GM23338 (cell line): ENCODE measurements around the gene LMO7. TPM values are rescaled to one million over a fixed set of nuclear protein-coding genes. Genes with fewer than 3 reads are reported as not detected.

Source experiments
- ATAC-seq: fragments of 200-7000 bp; cut with Tn5 transposase; 3 replicates; pipeline ENCODE4 v1.9.1; 2020
- DNase-seq: peaks from one replicate; pipeline ENCODE4 v3.0.0-alpha.2; 2015; ENCODE audit warnings: low spot score
- H2AFZ ChIP-seq: fragments of 200-600 bp; sonication (generic); 2 replicates; pipeline ENCODE4 v1.8.0; 2016; ENCODE audit warnings: antibody characterized with exemption, mild to moderate bottlenecking, moderate library complexity
- H3F3A ChIP-seq: fragments of 200-600 bp; sonication (generic); replicated peaks from 2 replicates; pipeline ENCODE4 v1.8.0; 2017; ENCODE audit warnings: antibody characterized with exemption, mixed run types, low read depth
- H3K27ac ChIP-seq: fragments of 200-600 bp; sonication (generic); 2 replicates; pipeline ENCODE4 v1.6.1; 2016; ENCODE audit warnings: low read depth
- H3K27me3 ChIP-seq: fragments of 200-600 bp; sonication (generic); 2 replicates; pipeline ENCODE4 v1.8.0; 2016; ENCODE audit warnings: mild to moderate bottlenecking, mixed run types, moderate library complexity; ENCODE audit not compliant: insufficient read depth
- H3K36me3 ChIP-seq: fragments of 200-600 bp; sonication (generic); 2 replicates; pipeline ENCODE4 v1.8.0; 2016; ENCODE audit warnings: mild to moderate bottlenecking; ENCODE audit not compliant: insufficient read depth
- H3K4me1 ChIP-seq: fragments of 200-600 bp; sonication (generic); 2 replicates; pipeline ENCODE4 v1.8.0; 2016; ENCODE audit warnings: mild to moderate bottlenecking, moderate library complexity; ENCODE audit not compliant: insufficient read depth
- H3K4me2 ChIP-seq: fragments of 200-600 bp; sonication (generic); 2 replicates; pipeline ENCODE4 v1.7.1; 2017; ENCODE audit warnings: mixed run types
- H3K4me3 ChIP-seq: fragments of 200-600 bp; sonication (generic); 2 replicates; pipeline ENCODE4 v1.6.1; 2016; ENCODE audit warnings: mixed run types
- H3K79me2 ChIP-seq: fragments of 200-600 bp; sonication (generic); replicated peaks from 2 replicates; pipeline ENCODE4 v1.8.0; 2017; ENCODE audit warnings: mild to moderate bottlenecking; ENCODE audit not compliant: insufficient read depth
- H3K9me2 ChIP-seq: fragments of 200-600 bp; sonication (generic); 2 replicates; pipeline ENCODE4 v1.8.0; 2017; ENCODE audit not compliant: insufficient read depth
- H4K20me1 ChIP-seq: fragments of 200-600 bp; sonication (generic); replicated peaks from 2 replicates; pipeline ENCODE4 v1.8.0; 2017; ENCODE audit warnings: mild to moderate bottlenecking; ENCODE audit not compliant: insufficient read depth
- H3K27ac Mint-ChIP-seq: 2 replicates; pipeline ENCODE4 v1.8.0; 2020; ENCODE audit warnings: inconsistent platforms, mild to moderate bottlenecking, moderate library complexity, mixed read lengths
- H3K27me3 Mint-ChIP-seq: 3 replicates; pipeline ENCODE4 v1.8.0; 2022; ENCODE audit warnings: low read depth, mild to moderate bottlenecking, moderate library complexity, mixed read lengths, inconsistent platforms; ENCODE audit not compliant: insufficient read depth, poor library complexity
- H3K36me3 Mint-ChIP-seq: 3 replicates; pipeline ENCODE4 v1.8.0; 2021; ENCODE audit warnings: low read depth, mild to moderate bottlenecking, inconsistent platforms, moderate library complexity, mixed read lengths
- H3K4me1 Mint-ChIP-seq: 3 replicates; pipeline ENCODE4 v1.8.0; 2020; ENCODE audit warnings: mild to moderate bottlenecking, inconsistent platforms, mixed read lengths
- H3K4me3 Mint-ChIP-seq: 3 replicates; pipeline ENCODE4 v1.8.0; 2021; ENCODE audit warnings: moderate library complexity, mild to moderate bottlenecking, inconsistent platforms, mixed read lengths
- H3K9me3 Mint-ChIP-seq: 3 replicates; pipeline ENCODE4 v1.8.0; 2020; ENCODE audit warnings: moderate library complexity, mild to moderate bottlenecking, inconsistent platforms, mixed read lengths
- EZH2 ChIP-seq: fragments of 200-600 bp; sonication (generic); IDR thresholded peaks from one replicate; pipeline ENCODE4 v1.8.0; 2017; ENCODE audit warnings: antibody characterized with exemption, mild to moderate bottlenecking, low read depth; ENCODE audit not compliant: unreplicated experiment
- EZH2phosphoT487 ChIP-seq: fragments of 200-600 bp; sonication (generic); IDR thresholded peaks from one replicate; pipeline ENCODE4 v1.8.1; 2018; ENCODE audit warnings: antibody characterized with exemption; ENCODE audit not compliant: unreplicated experiment
- JUNB ChIP-seq: IDR thresholded peaks from one replicate; pipeline ENCODE4 v1.6.1; 2016; ENCODE audit warnings: antibody characterized with exemption; ENCODE audit not compliant: unreplicated experiment
- POLR2AphosphoS5 ChIP-seq: IDR thresholded peaks from 2 replicates; pipeline ENCODE4 v1.6.1; 2016; ENCODE audit warnings: antibody characterized with exemption, low read depth
- ZNF114 ChIP-seq: fragments of 250-450 bp; sonication (Bioruptor Pico); IDR thresholded peaks from 2 replicates; pipeline ENCODE4 v1.5.0; 2020; ENCODE audit warnings: mild to moderate bottlenecking, moderate library complexity
- ZNF331 ChIP-seq: fragments of 250-450 bp; sonication (Bioruptor Pico); IDR thresholded peaks from 2 replicates; pipeline ENCODE4 v1.5.0; 2020; ENCODE audit warnings: low read depth, mild to moderate bottlenecking, moderate library complexity
- polyA plus RNA-seq: library from polyadenylated mRNA; unstranded; fragments of >200 nt; fragmentation: Nextera tagmentation; extraction: Ambion mirVana; gene quantifications from 2 replicates; pipeline ENCODE4 v1.2.1, GENCODE V29; 2016
- total RNA-seq: library from RNA; depleted of rRNA; stranded (reverse); fragments of >200 nt; shearing (Covaris generic); gene quantifications from 2 replicates; pipeline ENCODE4 v1.2.3, GENCODE V29; 2014
- TF ChIP-seq, protein P1 (sequence below): fragments of 250-450 bp; sonication (Bioruptor Pico); IDR thresholded peaks from 2 replicates; pipeline ENCODE4 v1.5.0; 2020; ENCODE audit warnings: mild to moderate bottlenecking, moderate library complexity

Gene LMO7
- total and polyA plus RNA-seq, 2 experiments from 2014 or later: 22.3 to 26.9 TPM

DNA sequence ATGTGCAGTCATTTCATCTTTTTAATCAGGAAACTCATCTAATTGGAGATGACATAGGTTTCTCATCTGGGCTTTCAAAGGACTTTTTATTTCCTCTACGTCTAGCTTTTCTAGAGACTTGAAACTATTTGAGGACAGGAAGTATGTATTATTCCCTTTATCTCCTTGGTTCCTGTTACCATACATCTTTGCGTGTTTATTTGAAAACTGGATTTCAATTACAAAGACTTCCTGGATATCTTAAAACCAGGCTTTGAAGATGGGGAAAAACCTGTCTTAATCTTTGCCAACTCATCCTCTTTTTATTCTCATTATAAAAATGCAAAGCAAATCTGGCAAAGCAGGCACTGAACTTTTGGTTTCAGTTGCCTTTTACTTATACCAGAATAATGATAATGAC is 130.5 kb downstream of the LMO7 start:
- Mint-ChIP-seq H3K9me3 (no peaks in the 10 kb centered on the region), H3K4me3 (no peak overlapping the region), H3K4me1 (peaks cover 7% of the 10 kb centered on the region; the same call in 2 of the 3 replicates), H3K27ac (no peak overlapping the region), H3K36me3 (no peaks in the 10 kb centered on the region), H3K27me3 (no peaks in the 10 kb centered on the region)
- Histone ChIP-seq H3K79me2 (no peaks in the 10 kb centered on the region), H3K9me2 (0 out of 2 replicates have a peak, but pooled peaks cover 3% of the 10 kb centered on the region), H2AFZ (no peak overlapping the region), H4K20me1 (no peaks in the 10 kb centered on the region), H3K4me3 (no peak overlapping the region), H3K27ac (no peak overlapping the region), H3K4me2 (no peak overlapping the region), H3K27me3 (no peaks in the 10 kb centered on the region), H3K4me1 (no peaks in the 10 kb centered on the region), H3F3A (no peaks in the 10 kb centered on the region), H3K36me3 (no peaks in the 10 kb centered on the region)
- ATAC-seq: no peak
- no peak for TF ChIP-seq EZH2phosphoT487
- TF ChIP-seq ZNF331: no peak
- TF ChIP-seq EZH2: no peak
- TF ChIP-seq POLR2AphosphoS5: no peak
- TF ChIP-seq JUNB: no peak
- no peak for TF ChIP-seq ZNF114 (CRISPR knock-in tag)
- TF ChIP-seq, protein P1, sequence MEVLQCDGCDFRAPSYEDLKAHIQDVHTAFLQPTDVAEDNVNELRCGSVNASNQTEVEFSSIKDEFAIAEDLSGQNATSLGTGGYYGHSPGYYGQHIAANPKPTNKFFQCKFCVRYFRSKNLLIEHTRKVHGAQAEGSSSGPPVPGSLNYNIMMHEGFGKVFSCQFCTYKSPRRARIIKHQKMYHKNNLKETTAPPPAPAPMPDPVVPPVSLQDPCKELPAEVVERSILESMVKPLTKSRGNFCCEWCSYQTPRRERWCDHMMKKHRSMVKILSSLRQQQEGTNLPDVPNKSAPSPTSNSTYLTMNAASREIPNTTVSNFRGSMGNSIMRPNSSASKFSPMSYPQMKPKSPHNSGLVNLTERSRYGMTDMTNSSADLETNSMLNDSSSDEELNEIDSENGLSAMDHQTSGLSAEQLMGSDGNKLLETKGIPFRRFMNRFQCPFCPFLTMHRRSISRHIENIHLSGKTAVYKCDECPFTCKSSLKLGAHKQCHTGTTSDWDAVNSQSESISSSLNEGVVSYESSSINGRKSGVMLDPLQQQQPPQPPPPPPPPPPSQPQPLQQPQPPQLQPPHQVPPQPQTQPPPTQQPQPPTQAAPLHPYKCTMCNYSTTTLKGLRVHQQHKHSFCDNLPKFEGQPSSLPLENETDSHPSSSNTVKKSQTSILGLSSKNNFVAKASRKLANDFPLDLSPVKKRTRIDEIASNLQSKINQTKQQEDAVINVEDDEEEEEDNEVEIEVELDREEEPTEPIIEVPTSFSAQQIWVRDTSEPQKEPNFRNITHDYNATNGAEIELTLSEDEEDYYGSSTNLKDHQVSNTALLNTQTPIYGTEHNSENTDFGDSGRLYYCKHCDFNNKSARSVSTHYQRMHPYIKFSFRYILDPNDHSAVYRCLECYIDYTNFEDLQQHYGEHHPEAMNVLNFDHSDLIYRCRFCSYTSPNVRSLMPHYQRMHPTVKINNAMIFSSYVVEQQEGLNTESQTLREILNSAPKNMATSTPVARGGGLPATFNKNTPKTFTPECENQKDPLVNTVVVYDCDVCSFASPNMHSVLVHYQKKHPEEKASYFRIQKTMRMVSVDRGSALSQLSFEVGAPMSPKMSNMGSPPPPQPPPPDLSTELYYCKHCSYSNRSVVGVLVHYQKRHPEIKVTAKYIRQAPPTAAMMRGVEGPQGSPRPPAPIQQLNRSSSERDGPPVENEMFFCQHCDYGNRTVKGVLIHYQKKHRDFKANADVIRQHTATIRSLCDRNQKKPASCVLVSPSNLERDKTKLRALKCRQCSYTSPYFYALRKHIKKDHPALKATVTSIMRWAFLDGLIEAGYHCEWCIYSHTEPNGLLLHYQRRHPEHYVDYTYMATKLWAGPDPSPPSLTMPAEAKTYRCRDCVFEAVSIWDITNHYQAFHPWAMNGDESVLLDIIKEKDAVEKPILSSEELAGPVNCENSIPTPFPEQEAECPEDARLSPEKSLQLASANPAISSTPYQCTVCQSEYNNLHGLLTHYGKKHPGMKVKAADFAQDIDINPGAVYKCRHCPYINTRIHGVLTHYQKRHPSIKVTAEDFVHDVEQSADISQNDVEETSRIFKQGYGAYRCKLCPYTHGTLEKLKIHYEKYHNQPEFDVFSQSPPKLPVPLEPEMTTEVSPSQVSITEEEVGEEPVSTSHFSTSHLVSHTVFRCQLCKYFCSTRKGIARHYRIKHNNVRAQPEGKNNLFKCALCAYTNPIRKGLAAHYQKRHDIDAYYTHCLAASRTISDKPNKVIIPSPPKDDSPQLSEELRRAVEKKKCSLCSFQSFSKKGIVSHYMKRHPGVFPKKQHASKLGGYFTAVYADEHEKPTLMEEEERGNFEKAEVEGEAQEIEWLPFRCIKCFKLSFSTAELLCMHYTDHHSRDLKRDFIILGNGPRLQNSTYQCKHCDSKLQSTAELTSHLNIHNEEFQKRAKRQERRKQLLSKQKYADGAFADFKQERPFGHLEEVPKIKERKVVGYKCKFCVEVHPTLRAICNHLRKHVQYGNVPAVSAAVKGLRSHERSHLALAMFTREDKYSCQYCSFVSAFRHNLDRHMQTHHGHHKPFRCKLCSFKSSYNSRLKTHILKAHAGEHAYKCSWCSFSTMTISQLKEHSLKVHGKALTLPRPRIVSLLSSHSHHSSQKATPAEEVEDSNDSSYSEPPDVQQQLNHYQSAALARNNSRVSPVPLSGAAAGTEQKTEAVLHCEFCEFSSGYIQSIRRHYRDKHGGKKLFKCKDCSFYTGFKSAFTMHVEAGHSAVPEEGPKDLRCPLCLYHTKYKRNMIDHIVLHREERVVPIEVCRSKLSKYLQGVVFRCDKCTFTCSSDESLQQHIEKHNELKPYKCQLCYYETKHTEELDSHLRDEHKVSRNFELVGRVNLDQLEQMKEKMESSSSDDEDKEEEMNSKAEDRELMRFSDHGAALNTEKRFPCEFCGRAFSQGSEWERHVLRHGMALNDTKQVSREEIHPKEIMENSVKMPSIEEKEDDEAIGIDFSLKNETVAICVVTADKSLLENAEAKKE: no peak
- DNase-seq: no peak
